Common myeloid progenitor, CD34-positive (primary cell): ENCODE measurements around the gene MACROD2.

Source experiments
- CTCF ChIA-PET: fragments of 350-600 bp; sonication (Branson Sonifier 250); formaldehyde crosslinking; loops from one replicate; lab custom pipeline; 2021; ENCODE audit warnings: antibody characterized with exemption; lab: Charles Lee
- POLR2A ChIA-PET: fragments of 350-600 bp; sonication (Branson Sonifier 250); formaldehyde crosslinking; loops from one replicate; lab custom pipeline; 2021; ENCODE audit warnings: antibody characterized with exemption; lab: Charles Lee
- DNase-seq, 3 donors: peaks; one replicate each; pipeline versions ENCODE4 v3.0.0 to v3.0.0-alpha.2; 2013
- H3K27ac ChIP-seq, 2 experiments: 1 replicate in 1 of 2; 2 replicates in 1 of 2; pipeline ENCODE4 v1.7.0; 2013; ENCODE audit warnings: inconsistent platforms in 2 of 2, low read length in 2 of 2, mild to moderate bottlenecking in 2 of 2, low read depth in 1 of 2, moderate library complexity in 1 of 2; ENCODE audit not compliant: severe bottlenecking in 2 of 2, insufficient read depth in 1 of 2, poor library complexity in 1 of 2
- H3K27me3 ChIP-seq, 5 experiments: replicated peaks in 2 of 5; 1 replicate in 3 of 5; 2 replicates in 2 of 5; pipeline versions ENCODE4 v1.6.1 to v1.7.0; 2013; ENCODE audit warnings: low read length in 4 of 5, mild to moderate bottlenecking in 2 of 5, moderate library complexity in 2 of 5, inconsistent platforms in 1 of 5; ENCODE audit not compliant: insufficient read depth in 5 of 5, control insufficient read depth in 4 of 5
- H3K36me3 ChIP-seq, 4 experiments: 1 replicate in 2 of 4; 2 replicates in 2 of 4; pipeline versions ENCODE4 v1.6.1 to v1.7.0; 2013; ENCODE audit warnings: low read length in 3 of 4, control low read depth in 1 of 4, mild to moderate bottlenecking in 1 of 4; ENCODE audit not compliant: control insufficient read depth in 4 of 4, insufficient read depth in 4 of 4
- H3K4me1 ChIP-seq, 4 experiments: 1 replicate in 3 of 4; 2 replicates in 1 of 4; pipeline versions ENCODE4 v1.6.1 to v1.7.1; 2013; ENCODE audit warnings: low read length in 3 of 4, mild to moderate bottlenecking in 3 of 4, control low read depth in 1 of 4, inconsistent platforms in 1 of 4, moderate library complexity in 1 of 4; ENCODE audit not compliant: control insufficient read depth in 4 of 4, insufficient read depth in 4 of 4; ENCODE audit errors: control extremely low read depth in 1 of 4
- H3K4me3 ChIP-seq, 7 experiments: 1 replicate in 4 of 7; 2 replicates in 3 of 7; pipeline versions ENCODE4 v1.5.1 to v1.7.0; 2013; ENCODE audit warnings: mild to moderate bottlenecking in 7 of 7, low read length in 6 of 7, moderate library complexity in 6 of 7, inconsistent platforms in 2 of 7, low read depth in 2 of 7, control low read depth in 1 of 7; ENCODE audit not compliant: insufficient read depth in 4 of 7, control insufficient read depth in 1 of 7; ENCODE audit errors: extremely low read depth in 1 of 7
- H3K9me3 ChIP-seq, 5 experiments: 1 replicate in 4 of 5; 2 replicates in 1 of 5; pipeline versions ENCODE4 v1.6.1 to v1.7.1; 2013; ENCODE audit warnings: low read length in 4 of 5, mild to moderate bottlenecking in 2 of 5, inconsistent platforms in 1 of 5, low read depth in 1 of 5, moderate library complexity in 1 of 5; ENCODE audit not compliant: control insufficient read depth in 4 of 5, insufficient read depth in 2 of 5; ENCODE audit errors: control extremely low read depth in 1 of 5
- WGBS: methylation state at CpG from one replicate; pipeline ENCODE4 v1.1.5; 2013; ENCODE audit not compliant: insufficient coverage; 5-methylcytosine and 5-hydroxymethylcytosine counted together

Gene MACROD2

DNA sequence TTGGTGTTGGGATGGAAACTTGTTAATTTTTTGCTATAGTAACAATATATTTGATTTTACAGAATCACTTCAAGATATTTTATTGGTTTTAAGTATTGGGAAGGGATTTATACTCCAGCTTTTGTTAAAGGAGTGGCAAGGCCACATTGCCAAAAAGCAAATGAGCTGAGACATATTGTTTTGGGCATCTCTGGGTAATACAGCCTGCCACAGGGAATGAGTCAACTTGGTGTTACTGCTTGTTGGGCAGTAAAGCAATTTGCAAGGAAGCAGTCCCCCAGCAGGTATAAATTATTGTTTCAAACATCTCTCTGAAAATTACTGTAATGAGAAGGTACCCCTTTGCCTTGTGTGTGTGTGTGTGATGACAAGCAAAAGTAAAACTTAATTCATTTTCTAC, 1210.4 kb downstream of the MACROD2 start:
- no peak for DNase-seq
- H3K4me3 ChIP-seq = no peak overlapping the region
- H3K27me3 ChIP-seq = no peaks in the 10 kb centered on the region
- H3K9me3 ChIP-seq = peaks cover 0 to 3% (median 0%) of the 10 kb centered on the region in 5 experiments
- POLR2A ChIA-PET = no interaction called here
- CTCF ChIA-PET = no interaction called here
- H3K27ac ChIP-seq = no peak overlapping the region
- no peaks in the 10 kb centered on the region for H3K4me1 ChIP-seq
- H3K36me3 ChIP-seq = no peaks in the 10 kb centered on the region

DNA sequence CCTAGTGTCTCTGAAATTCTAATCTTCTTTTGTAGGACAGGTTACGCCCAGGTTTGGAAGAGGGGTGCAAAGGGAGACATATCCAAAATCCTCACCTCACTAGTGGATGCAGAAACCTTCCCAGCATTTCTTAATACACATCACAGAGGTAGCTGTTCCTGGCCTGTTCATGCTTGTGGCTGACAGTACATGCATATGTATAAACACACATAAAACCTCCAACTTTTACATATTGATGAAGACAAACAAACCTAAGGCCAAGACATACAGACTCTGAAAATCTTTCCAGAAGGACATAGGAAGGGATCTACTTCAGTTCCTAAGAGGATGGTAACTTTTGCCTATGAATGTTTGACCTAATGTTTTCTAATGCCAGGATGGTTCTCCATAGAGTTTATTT, 1214.2 kb downstream of the MACROD2 start:
- DNase-seq = no peak
- Histone ChIP-seq H3K27me3 (no peaks in the 10 kb centered on the region), H3K4me3 (no peak overlapping the region), H3K9me3 (peaks cover 0 to 5% (median 0%) of the 10 kb centered on the region in 5 experiments), H3K27ac (no peak overlapping the region), H3K36me3 (no peaks in the 10 kb centered on the region), H3K4me1 (no peaks in the 10 kb centered on the region)
- POLR2A ChIA-PET = no interaction called here
- WGBS = no CpG with 5 or more reads among the region's 1 CpG
- CTCF ChIA-PET = no interaction called here

DNA sequence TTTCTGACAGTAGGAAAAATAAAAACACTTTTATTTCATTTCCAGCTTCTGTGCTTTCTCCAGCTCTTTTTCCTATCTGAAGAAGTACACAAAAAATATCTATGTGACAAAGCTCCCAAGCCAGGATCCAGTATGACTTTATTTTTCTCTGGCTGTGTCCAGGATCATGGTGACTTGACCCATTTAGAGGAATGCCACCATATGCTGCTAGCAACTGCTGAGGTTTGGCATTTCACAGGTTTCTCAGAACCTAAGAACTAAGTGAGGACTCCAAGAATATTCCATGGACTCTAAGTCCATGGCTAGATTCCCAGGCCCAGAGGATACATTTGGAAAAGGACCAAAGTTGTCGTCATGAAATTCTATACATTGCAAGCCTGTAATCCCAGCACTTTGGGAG, 1218.7 kb downstream of the MACROD2 start:
- 100% methylated on average over 1 of the region's 1 CpG for WGBS
- no peaks in the 10 kb centered on the region for H3K4me1 ChIP-seq
- no peaks in the 10 kb centered on the region for H3K36me3 ChIP-seq
- H3K4me3 ChIP-seq = no peak overlapping the region
- ChIA-PET CTCF (no interaction called here), POLR2A (no interaction called here)
- no peaks in the 10 kb centered on the region for H3K27me3 ChIP-seq
- no peak for DNase-seq
- no peak overlapping the region for H3K27ac ChIP-seq
- H3K9me3 ChIP-seq = peaks cover 0 to 5% (median 0%) of the 10 kb centered on the region in 5 experiments

DNA sequence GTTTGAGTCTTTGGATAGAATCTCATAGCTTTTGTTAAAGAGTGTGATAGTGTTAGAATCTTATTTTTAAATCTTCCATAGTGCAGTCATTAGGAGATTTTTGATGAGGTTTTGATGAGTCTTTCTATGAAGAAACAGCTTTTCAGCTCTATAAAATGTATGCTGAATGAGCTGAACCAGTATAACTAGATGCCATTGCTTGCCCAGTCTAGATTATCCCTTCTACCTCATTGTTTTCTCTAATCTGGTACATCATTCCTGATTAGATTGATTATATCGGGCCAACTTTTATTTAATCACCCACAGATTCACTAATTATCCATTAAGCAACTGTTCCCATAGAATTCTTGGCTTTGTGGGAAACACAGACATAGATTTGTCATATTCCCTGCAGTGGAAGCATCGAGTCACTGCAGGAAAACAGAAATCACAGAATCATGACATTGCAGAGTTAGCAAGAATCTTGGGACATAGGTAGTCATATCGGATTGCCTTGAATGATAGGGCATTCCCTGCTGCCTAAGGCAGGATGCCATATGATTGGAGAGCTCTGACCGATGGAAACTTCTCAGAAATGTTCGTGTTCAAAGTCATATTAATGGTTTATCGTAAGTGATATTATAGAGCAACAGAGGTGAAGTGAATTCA, 1224.8 kb downstream of the MACROD2 start:
- Histone ChIP-seq H3K9me3 (no peaks in the 10 kb centered on the region), H3K4me3 (no peak overlapping the region), H3K4me1 (no peaks in the 10 kb centered on the region), H3K27ac (no peak overlapping the region), H3K27me3 (peaks cover 0 to 2% (median 0%) of the 10 kb centered on the region in 5 experiments), H3K36me3 (no peaks in the 10 kb centered on the region)
- CTCF ChIA-PET = no interaction called here
- WGBS = 74% methylated on average over 5 of the region's 6 CpGs
- POLR2A ChIA-PET = interaction anchor here (0.5 kb wide), 1 partner anchor 37 kb away, joined by 3 read pairs; no protein-coding TSS in a partner anchor
- no peak for DNase-seq

DNA sequence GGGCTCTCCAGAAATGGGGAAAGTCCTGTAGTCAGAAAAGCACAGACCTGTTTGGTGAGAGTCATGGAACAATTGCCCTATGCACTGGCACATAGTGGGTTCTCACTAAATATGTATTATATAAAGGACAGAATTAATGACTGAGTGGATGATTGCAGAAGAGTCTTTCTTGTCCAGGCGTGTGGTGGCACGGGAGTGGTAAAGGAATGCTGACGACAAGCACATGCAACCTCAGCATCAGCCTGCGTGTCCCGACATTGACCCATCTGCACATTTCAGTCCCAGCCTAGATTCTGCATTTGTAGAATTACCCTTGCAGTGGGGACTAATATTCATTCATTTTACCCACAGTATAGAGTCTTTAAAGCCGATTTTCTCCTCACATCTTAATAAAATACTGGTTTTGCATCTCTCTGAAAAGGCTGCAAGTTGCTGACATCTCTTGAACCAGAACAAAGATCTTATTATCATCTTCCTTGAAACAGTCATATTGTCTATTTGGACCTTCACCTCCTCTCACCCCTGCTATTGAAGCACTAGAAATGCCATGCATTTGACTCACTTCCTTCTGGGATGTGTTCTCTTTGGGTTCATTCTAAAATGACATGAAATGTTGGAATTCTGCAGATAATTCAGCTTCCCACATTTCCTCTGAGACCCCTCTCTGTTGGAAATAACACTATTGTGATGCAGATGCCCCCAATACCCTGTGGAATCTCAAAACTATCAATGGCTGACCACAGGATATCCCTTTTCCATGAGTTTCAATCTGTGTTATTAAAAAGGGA, 1225.7 kb downstream of the MACROD2 start:
- 92% methylated on average over 6 of the region's 6 CpGs for WGBS
- DNase-seq = no peak
- Histone ChIP-seq H3K9me3 (no peaks in the 10 kb centered on the region), H3K36me3 (no peaks in the 10 kb centered on the region), H3K4me3 (no peak overlapping the region), H3K27ac (no peak overlapping the region), H3K27me3 (peaks cover 0 to 2% (median 0%) of the 10 kb centered on the region in 5 experiments), H3K4me1 (no peaks in the 10 kb centered on the region)
- ChIA-PET POLR2A (no interaction called here), CTCF (no interaction called here)

DNA sequence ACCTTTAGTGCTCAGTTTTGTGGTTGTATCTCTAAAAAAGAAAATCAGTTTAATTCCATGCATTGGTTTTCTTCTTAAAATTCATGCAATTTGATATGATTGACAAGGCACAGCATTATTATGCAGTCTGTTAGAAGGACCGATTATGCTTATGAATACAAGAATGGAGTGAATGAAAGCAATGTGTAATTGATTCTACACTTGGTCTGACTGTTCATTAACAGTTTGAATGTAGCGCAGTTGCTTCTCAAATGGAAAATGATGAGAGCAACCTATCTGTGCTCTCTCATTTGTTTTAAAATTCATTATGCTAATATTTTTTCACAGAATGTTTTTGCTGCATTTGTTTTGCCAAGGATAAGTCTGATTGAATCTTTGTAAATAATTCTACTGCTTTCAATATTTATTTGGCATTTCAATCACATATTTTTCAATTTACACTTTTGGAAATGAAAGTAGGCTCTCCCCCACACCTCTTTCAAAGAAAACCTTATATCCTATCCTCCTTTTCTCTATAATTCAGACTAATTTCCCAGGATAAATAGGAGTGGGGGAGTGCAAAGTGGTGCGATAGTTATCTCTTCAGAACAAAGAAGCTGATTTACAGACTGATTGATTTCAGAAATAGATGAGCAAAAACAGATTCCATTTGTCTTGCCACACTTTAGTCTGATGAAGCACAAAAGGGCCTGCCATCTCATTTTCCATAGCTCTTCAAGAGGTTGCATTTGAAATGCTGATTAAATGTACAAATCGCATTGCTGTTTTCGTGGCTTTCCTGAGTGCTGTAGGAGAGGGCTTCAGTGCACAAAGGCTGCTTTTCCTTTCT, 1227.4 kb downstream of the MACROD2 start:
- DNase-seq = no peak
- Histone ChIP-seq H3K27me3 (peaks cover 0 to 2% (median 0%) of the 10 kb centered on the region in 5 experiments), H3K4me3 (no peak overlapping the region), H3K36me3 (no peaks in the 10 kb centered on the region), H3K27ac (no peak overlapping the region), H3K4me1 (no peaks in the 10 kb centered on the region), H3K9me3 (no peaks in the 10 kb centered on the region)
- WGBS = 100% methylated on average over 2 of the region's 5 CpGs
- CTCF ChIA-PET = no interaction called here
- POLR2A ChIA-PET = no interaction called here
